GM23338 (cell line): Measurements from ENCODE around the gene LSP1.

ENCODE experiments used
- CREB1 ChIP-seq: fragments of 250-450 bp; sonication (Bioruptor Pico); IDR thresholded peaks from 2 replicates; pipeline ENCODE4 v1.5.0; 2020; ENCODE audit warnings: low read depth, mild to moderate bottlenecking, moderate library complexity
- EZH2 ChIP-seq: fragments of 200-600 bp; sonication (generic); IDR thresholded peaks from one replicate; pipeline ENCODE4 v1.8.0; 2017; ENCODE audit warnings: antibody characterized with exemption, mild to moderate bottlenecking, low read depth; ENCODE audit not compliant: unreplicated experiment
- EZH2phosphoT487 ChIP-seq: fragments of 200-600 bp; sonication (generic); IDR thresholded peaks from one replicate; pipeline ENCODE4 v1.8.1; 2018; ENCODE audit warnings: antibody characterized with exemption; ENCODE audit not compliant: unreplicated experiment
- JUNB ChIP-seq: IDR thresholded peaks from one replicate; pipeline ENCODE4 v1.6.1; 2016; ENCODE audit warnings: antibody characterized with exemption; ENCODE audit not compliant: unreplicated experiment
- POLR2AphosphoS5 ChIP-seq: IDR thresholded peaks from 2 replicates; pipeline ENCODE4 v1.6.1; 2016; ENCODE audit warnings: antibody characterized with exemption, low read depth
- STAT1 ChIP-seq: IDR thresholded peaks from one replicate; pipeline ENCODE4 v1.6.1; 2016; ENCODE audit warnings: antibody characterized with exemption; ENCODE audit not compliant: unreplicated experiment
- ZNF114 ChIP-seq: fragments of 250-450 bp; sonication (Bioruptor Pico); IDR thresholded peaks from 2 replicates; pipeline ENCODE4 v1.5.0; 2020; ENCODE audit warnings: mild to moderate bottlenecking, moderate library complexity
- ZNF331 ChIP-seq: fragments of 250-450 bp; sonication (Bioruptor Pico); IDR thresholded peaks from 2 replicates; pipeline ENCODE4 v1.5.0; 2020; ENCODE audit warnings: low read depth, mild to moderate bottlenecking, moderate library complexity
- TF ChIP-seq, protein P1 (sequence below), 2 experiments: fragments of 200-600 bp in 1 of 2; sonication (generic) in 1 of 2; conservative IDR thresholded peaks; 2 replicates each; pipeline versions ENCODE4 v1.5.1 to v1.6.1; 2016 to 2017; ENCODE audit warnings: antibody characterized with exemption in 2 of 2, low read depth in 2 of 2, mild to moderate bottlenecking in 2 of 2, moderate library complexity in 1 of 2
- TF ChIP-seq, protein P2 (sequence below): IDR thresholded peaks from one replicate; pipeline ENCODE4 v1.6.1; 2018; ENCODE audit warnings: antibody characterized with exemption; ENCODE audit not compliant: unreplicated experiment
- TF ChIP-seq, protein P3 (sequence below): IDR thresholded peaks from 2 replicates; pipeline ENCODE4 v1.6.1; 2016; ENCODE audit warnings: antibody characterized with exemption

DNA sequence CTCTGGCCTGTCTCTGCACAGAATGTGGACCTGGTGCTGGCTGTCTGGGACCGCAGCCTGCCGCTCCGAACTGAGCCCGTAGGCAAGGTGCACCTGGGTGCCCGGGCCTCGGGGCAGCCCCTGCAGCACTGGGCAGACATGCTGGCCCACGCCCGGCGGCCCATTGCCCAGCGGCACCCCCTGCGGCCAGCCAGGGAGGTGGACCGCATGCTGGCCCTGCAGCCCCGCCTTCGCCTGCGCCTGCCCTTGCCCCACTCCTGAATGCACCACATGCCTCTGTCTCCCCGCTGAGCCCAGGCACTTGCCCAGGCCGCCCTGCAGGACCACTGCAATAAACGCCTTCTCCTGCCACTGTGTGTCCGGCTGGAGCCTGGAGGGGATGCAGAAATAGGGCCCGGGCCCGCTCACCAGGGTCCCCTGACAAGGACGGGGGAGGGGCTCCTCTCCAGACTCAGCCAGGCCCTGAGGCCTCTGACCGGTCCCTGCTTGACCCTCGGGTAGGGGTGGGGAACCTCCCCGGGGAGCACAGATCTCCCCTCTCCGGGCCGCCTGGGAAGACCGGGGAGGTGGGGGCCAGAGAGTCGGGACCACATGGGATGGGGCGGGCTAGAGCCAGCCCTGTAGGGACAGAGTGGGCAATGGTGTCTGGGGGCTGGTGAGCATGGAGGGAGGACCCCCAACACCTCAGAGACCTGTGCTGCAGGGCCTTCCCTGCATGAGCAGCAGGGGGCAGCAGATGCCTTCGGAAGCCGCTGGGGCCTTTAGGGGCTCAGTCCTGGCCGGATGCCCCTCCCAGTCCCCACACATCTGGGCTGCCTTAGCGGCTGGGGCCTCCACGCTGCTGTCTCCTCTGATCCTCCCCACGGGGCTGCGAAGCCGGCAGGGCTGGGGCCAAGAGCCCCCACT is 15.5 kb upstream of the LSP1 start:
- TF ChIP-seq CREB1 (CRISPR knock-in tag) (no peak), POLR2AphosphoS5 (no peak), EZH2phosphoT487 (no peak), EZH2 (no peak), ZNF114 (CRISPR knock-in tag) (no peak), JUNB (no peak), ZNF331 (CRISPR knock-in tag) (no peak), STAT1 (no peak)
- TF ChIP-seq, protein P1, sequence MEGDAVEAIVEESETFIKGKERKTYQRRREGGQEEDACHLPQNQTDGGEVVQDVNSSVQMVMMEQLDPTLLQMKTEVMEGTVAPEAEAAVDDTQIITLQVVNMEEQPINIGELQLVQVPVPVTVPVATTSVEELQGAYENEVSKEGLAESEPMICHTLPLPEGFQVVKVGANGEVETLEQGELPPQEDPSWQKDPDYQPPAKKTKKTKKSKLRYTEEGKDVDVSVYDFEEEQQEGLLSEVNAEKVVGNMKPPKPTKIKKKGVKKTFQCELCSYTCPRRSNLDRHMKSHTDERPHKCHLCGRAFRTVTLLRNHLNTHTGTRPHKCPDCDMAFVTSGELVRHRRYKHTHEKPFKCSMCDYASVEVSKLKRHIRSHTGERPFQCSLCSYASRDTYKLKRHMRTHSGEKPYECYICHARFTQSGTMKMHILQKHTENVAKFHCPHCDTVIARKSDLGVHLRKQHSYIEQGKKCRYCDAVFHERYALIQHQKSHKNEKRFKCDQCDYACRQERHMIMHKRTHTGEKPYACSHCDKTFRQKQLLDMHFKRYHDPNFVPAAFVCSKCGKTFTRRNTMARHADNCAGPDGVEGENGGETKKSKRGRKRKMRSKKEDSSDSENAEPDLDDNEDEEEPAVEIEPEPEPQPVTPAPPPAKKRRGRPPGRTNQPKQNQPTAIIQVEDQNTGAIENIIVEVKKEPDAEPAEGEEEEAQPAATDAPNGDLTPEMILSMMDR (conservative IDR thresholded peaks at IDR 0.05; ENCODE audit: low read depth in 2 of 2): peak; percentile 60 to 91
- TF ChIP-seq, protein P2, sequence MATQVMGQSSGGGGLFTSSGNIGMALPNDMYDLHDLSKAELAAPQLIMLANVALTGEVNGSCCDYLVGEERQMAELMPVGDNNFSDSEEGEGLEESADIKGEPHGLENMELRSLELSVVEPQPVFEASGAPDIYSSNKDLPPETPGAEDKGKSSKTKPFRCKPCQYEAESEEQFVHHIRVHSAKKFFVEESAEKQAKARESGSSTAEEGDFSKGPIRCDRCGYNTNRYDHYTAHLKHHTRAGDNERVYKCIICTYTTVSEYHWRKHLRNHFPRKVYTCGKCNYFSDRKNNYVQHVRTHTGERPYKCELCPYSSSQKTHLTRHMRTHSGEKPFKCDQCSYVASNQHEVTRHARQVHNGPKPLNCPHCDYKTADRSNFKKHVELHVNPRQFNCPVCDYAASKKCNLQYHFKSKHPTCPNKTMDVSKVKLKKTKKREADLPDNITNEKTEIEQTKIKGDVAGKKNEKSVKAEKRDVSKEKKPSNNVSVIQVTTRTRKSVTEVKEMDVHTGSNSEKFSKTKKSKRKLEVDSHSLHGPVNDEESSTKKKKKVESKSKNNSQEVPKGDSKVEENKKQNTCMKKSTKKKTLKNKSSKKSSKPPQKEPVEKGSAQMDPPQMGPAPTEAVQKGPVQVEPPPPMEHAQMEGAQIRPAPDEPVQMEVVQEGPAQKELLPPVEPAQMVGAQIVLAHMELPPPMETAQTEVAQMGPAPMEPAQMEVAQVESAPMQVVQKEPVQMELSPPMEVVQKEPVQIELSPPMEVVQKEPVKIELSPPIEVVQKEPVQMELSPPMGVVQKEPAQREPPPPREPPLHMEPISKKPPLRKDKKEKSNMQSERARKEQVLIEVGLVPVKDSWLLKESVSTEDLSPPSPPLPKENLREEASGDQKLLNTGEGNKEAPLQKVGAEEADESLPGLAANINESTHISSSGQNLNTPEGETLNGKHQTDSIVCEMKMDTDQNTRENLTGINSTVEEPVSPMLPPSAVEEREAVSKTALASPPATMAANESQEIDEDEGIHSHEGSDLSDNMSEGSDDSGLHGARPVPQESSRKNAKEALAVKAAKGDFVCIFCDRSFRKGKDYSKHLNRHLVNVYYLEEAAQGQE: no peak
- TF ChIP-seq, protein P3, sequence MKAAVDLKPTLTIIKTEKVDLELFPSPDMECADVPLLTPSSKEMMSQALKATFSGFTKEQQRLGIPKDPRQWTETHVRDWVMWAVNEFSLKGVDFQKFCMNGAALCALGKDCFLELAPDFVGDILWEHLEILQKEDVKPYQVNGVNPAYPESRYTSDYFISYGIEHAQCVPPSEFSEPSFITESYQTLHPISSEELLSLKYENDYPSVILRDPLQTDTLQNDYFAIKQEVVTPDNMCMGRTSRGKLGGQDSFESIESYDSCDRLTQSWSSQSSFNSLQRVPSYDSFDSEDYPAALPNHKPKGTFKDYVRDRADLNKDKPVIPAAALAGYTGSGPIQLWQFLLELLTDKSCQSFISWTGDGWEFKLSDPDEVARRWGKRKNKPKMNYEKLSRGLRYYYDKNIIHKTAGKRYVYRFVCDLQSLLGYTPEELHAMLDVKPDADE: no peak
